Left forelimb (tissue), 1 donor: ENCODE results near the gene PDCD1.
"Not testable (repeated sequence)": the region's sequence is repeated elsewhere in the genome, so short reads cannot be mapped to it uniquely, and the experiment has no call there.

Experiments
- DNase-seq: peaks from one replicate; pipeline ENCODE4 v3.0.0-alpha.2; 2018; ENCODE audit warnings: low spot score

Gene PDCD1

GRCh38 chr2:241877989-241878970 lies 19.6 kb upstream of the PDCD1 start:
- no peak for DNase-seq

GRCh38 chr2:241877197-241877685 lies 18.5 kb upstream of the PDCD1 start:
- DNase-seq: no peak

GRCh38 chr2:241876528-241877196 lies 18.0 kb upstream of the PDCD1 start:
- no peak for DNase-seq

GRCh38 chr2:241875754-241876527 lies 17.2 kb upstream of the PDCD1 start:
- not testable (repeated sequence) for DNase-seq

DNA sequence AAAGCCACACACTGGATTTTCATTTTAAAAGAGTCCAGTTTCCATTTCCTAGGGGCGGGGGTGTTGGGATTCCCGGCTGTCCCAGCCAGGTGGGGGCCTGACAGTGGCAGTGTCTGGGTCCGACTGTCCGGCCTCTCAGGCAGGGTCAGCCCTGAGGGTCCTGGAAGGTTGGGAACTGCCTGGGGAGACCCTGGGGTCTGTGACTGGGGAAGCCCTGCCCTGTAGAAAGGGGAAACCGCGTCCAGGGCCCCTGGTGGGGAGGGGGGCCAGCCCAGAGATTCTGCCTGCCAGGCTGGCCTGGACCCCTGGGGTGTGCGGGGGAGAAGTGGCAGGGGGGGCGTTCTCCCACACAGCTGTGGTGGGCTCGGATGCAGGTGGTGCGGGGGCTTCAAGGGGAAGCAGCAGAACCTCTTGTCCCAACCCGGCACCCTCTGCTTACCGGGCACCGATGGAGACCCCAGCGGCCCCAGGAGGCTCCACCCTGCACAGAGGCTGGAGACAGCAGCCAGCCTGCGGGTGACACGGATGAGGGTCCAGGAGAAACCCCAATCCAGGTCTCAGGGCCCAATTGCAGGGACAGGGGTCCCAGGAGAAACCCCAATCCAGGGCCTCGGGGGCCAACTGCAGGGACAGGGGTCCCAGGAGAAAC lies 15.7 kb upstream of the PDCD1 start:
- DNase-seq: no peak

DNA sequence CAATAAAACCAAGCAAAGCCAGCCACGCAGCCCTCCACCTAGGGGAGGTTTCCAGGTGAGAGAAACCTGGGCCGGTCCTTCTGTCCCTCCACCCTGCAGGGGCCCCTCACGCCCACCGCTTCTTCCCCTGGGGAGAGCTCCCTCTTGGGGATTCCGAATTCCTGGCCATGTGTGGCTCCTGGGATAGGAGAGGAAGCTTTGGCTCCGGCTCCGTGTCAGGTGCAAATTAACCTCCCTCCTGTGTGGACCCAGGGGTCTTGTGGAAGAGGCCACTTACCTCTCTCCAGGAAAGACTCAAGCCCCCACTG lies 15.1 kb upstream of the PDCD1 start:
- DNase-seq: no peak

DNA sequence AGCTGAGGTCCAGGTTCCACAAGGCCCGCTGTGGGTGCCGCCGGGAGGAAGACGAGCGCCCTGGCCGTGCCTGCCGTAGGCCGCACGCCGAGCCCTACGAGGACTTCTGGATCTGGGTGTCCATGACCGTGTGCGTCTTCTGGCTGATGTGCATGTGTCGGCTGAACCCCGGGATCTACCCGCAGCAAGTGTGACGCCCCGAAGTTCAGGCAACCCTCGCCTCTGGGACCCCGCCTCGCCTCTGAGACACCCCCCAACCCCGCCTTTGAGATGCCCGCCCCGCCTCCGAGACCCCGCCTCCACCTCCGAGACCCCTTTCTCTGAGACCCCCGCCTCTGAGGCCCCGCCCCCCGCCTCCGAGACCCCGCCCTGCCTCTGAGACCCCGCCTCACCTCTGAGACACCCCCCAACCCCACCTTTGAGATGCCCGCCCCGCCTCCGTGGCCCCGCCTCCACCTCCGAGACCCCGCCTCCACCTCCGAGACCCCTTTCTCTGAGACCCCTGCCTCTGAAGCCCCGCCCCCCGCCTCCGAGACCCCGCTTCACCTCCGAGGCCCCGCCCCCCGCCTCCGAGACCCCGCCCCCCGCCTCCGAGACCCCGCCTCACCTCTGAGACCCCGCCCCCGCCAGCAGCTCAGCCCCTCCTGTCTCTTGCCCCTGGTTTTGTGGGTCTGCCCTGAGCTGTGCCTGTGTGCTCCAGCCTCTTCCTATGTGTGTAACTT lies 14.5 kb upstream of the PDCD1 start:
- DNase-seq: no peak

- DNase-seq: no peak
Observed at GRCh38 chr2:241872313-241872642, 13.6 kb upstream of the PDCD1 start.

GRCh38 chr2:241871538-241872312 lies 13.0 kb upstream of the PDCD1 start:
- DNase-seq: no peak

GRCh38 chr2:241870611-241871537 lies 12.2 kb upstream of the PDCD1 start:
- DNase-seq: no peak

DNA sequence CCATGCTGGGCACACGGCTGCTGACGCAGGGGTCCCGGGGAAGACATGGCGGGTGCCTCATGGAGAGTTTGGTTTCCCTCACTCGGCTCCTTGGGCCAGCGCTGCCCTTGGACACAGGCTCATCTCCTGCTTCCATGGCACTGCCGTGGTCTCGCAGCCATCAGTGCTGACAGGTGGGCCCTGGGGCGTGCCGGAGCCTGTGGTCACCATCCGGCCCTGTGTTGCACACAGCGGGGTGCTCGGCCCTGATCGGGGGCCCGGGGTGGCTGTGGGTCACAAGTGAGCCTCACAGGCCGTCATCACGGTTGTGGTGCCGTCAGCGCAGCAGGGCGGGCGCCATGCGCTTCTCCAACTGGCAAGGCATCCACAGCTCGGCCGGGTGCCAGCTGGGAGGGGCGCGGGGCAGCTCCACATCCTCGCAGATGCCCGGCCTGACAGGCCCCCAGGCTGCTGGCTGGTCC lies 11.4 kb upstream of the PDCD1 start:
- DNase-seq: no peak

- no peak for DNase-seq
Observed at GRCh38 chr2:241869087-241869961, 10.6 kb upstream of the PDCD1 start, which contains the start of gene RTP5. Gene RTP5, plus strand, starts transcription at chr2:241869729. Its CDS starts 28 bp downstream, at chr2:241869757.

DNA sequence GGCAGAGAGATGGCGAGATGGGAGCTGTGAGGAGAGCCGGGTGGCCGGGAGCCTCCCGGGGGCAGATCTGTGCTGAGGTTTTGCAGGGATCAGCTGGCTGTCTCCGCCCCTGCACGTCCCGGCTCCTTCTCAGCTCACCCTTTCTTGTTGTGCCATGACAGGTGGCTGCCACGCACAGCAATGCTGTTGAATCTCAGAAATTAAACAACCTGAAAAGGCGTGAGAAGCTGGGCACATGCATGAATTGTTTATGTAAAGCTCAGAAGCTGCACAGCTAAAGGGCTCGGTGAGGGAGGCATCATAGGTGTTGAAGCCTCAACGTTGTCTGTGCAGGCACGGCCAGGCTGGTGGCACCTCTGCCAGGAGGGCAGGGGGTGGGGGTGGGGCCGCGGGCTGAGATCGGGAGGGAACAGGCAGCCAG lies 10.0 kb upstream of the PDCD1 start:
- no peak for DNase-seq

GRCh38 chr2:241867776-241868420 lies 9.2 kb upstream of the PDCD1 start:
- no peak for DNase-seq

- DNase-seq: no peak
Observed at GRCh38 chr2:241866790-241867645, 8.3 kb upstream of the PDCD1 start.

DNA sequence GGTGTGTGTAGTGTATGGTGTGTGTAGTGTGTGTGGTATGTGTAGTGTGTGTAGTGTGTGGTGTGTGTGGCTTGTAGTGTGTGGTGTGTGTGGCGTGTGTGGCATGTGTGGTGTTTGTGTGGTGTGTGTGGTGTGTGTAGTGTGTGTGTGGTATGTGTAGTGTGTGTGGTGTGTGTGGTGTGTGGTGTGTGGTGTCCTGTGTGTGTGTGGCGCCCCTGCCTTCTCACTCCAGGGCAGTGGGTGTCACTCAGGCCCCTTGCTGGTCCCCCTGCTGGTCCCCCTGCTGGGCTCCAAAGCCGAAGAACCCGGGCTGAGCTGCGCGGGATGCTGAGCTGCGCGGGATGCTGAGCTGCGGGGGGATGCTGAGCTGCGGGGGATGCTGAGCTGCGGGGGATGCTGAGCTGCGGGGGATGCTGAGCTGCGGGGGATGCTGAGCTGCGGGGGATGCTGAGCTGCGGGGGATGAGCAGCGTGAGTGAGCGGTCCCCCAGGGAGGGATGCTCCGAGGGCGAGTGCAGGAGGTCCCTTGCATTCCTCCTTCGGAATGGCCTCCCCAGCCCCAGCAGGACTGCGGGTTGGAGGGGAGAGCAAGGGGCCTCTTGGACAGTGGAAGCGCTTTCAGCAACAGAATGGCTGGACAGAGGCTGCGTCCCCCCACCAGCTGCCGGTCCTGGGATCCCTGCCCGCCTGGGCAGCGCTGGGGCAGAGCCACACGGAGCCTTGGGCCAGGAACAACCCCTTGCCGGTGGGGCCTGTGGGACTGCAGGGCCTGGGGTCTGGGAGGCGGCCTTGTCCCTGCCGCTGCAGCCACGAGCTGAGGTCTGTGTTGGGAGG lies 7.5 kb upstream of the PDCD1 start:
- DNase-seq: no peak
